Heart left ventricle (tissue), 16 donors: Measurements from ENCODE around the gene GMPS. TPM values are rescaled to one million over a fixed set of nuclear protein-coding genes. Genes with fewer than 3 reads are reported as not detected.

Experiments used
- ATAC-seq, 4 donors: fragments of 200-7000 bp; cut with Tn5 transposase; one replicate each; pipeline ENCODE4 v1.9.1; 2020 to 2022; ENCODE audit warnings: moderate library complexity in 4 of 4, mild to moderate bottlenecking in 3 of 4, moderate number of reproducible peaks in 1 of 4
- DNase-seq, 5 donors: peaks; one replicate each; pipeline ENCODE4 v3.0.0-alpha.2; 2020
- H3K27ac ChIP-seq, 12 donors: fragments of 200-600 bp; sonication (generic) in 4 of 12; one replicate each; pipeline versions ENCODE4 v1.5.0 to v1.8.0; 2016 to 2022; ENCODE audit warnings: mild to moderate bottlenecking in 2 of 12
- H3K27me3 ChIP-seq, 9 donors: fragments of 200-600 bp; sonication (generic) in 2 of 9; one replicate each; pipeline versions ENCODE4 v1.5.1 to v1.8.0; 2016 to 2022; ENCODE audit warnings: mild to moderate bottlenecking in 3 of 9
- H3K36me3 ChIP-seq, 9 donors: fragments of 200-600 bp; sonication (generic) in 2 of 9; one replicate each; pipeline versions ENCODE4 v1.5.0 to v1.8.0; 2018 to 2022; ENCODE audit warnings: mild to moderate bottlenecking in 2 of 9
- H3K4me1 ChIP-seq, 12 donors: fragments of 200-600 bp; sonication (generic) in 4 of 12; one replicate each; pipeline versions ENCODE4 v1.5.0 to v1.8.0; 2016 to 2022; ENCODE audit warnings: mild to moderate bottlenecking in 3 of 12
- H3K4me3 ChIP-seq, 12 donors: fragments of 200-600 bp; sonication (generic) in 4 of 12; one replicate each; pipeline versions ENCODE4 v1.5.0 to v1.8.0; 2017 to 2022; ENCODE audit warnings: mild to moderate bottlenecking in 9 of 12, moderate library complexity in 4 of 12
- H3K9me3 ChIP-seq, 12 donors: fragments of 200-600 bp; sonication (generic) in 4 of 12; one replicate each; pipeline versions ENCODE4 v1.5.0 to v1.8.0; 2016 to 2022; ENCODE audit warnings: mild to moderate bottlenecking in 1 of 12
- CTCF ChIP-seq, 12 donors: fragments of 200-600 bp; sonication (generic) in 4 of 12; IDR thresholded peaks; one replicate each; pipeline versions ENCODE4 v1.5.0 to v1.8.0; 2018 to 2022; ENCODE audit warnings: antibody characterized with exemption in 12 of 12, mild to moderate bottlenecking in 5 of 12
- POLR2A ChIP-seq, 2 donors: fragments of 450-650 bp; IDR thresholded peaks; one replicate each; pipeline ENCODE4 v1.6.1; 2017; ENCODE audit warnings: antibody characterized with exemption in 2 of 2, mild to moderate bottlenecking in 2 of 2, moderate library complexity in 2 of 2
- WGBS, 4 donors: extraction: QIAGEN DNeasy Blood & Tissue Kit in 2 of 4; methylation state at CpG; one replicate each; pipeline versions ENCODE4 v1.1.5 to v1.1.7; 2013 to 2018; 5-methylcytosine and 5-hydroxymethylcytosine counted together
- intact Hi-C, 10 donors: fragments of 100-400 bp; cut with DNase I; formaldehyde crosslinking; loops; one replicate each; pipeline versions ENCODE4 v1.11.1 to v1.14.2; 2022
- polyA plus RNA-seq, 2 donors: library from polyadenylated mRNA; stranded (reverse); fragments of 200-250 nt; gene quantifications; one replicate each; pipeline ENCODE4 v1.2.3, GENCODE V29; 2013
- total RNA-seq, 9 donors: library from RNA; depleted of rRNA in 2 of 9; stranded (reverse); fragments of >200 nt in 2 of 9; fragmentation: NEBNext Ultra II Directional in 3 of 9; extraction: Animal tissue kit (Norgen Biotek cat#: 25700) in 3 of 9; gene quantifications; one replicate each; pipeline versions ENCODE4 v1.1.0 to v1.2.4, GENCODE V29; 2016 to 2023
- donor health status: ischemic (EF 13 %, LVEDD 7.1; RV severe dilation, severe dysfunction).
- donor health status: healthy with polysubstance abuse.
- donor health status: DM: no; HTN: yes; CAD: no.
- donor health status: DM: no; HTN: no; CAD: no.
- donor health status: ischemic (EF 25% LVEDD 6.9; RV normal size, moderate dysfunction).
- donor health status: ischemic (EF 25% LVEDD 5.7; RV mildly dilated, moderate dysfunction).
- donor health status: healthy.
- donor health status: DM: yes; HTN: yes; CAD: no.
- donor health status: ischemic (EF 35%, LVEDD 5.7; RV mildly dilated, moderate dysfunction).
- donor health status: nonischemic (EF 11% LVEDD 7.7; RV severe dilation, severe dysfunction).
- donor health status: DM: yes; HTN: yes; CAD: no.
- donor health status: PGD.
- donor health status: ischemic (EF 29% LVEDD 5.4; RV normal size, mild dysfunction).
- donor health status: nonischemic (EF 23%, LVEDD 6.1; RV moderate dilation, normal function).

GMPS gene
- total and polyA plus RNA-seq, 11 donors: 11.9 to 36.8 (median 28.1) TPM

DNA sequence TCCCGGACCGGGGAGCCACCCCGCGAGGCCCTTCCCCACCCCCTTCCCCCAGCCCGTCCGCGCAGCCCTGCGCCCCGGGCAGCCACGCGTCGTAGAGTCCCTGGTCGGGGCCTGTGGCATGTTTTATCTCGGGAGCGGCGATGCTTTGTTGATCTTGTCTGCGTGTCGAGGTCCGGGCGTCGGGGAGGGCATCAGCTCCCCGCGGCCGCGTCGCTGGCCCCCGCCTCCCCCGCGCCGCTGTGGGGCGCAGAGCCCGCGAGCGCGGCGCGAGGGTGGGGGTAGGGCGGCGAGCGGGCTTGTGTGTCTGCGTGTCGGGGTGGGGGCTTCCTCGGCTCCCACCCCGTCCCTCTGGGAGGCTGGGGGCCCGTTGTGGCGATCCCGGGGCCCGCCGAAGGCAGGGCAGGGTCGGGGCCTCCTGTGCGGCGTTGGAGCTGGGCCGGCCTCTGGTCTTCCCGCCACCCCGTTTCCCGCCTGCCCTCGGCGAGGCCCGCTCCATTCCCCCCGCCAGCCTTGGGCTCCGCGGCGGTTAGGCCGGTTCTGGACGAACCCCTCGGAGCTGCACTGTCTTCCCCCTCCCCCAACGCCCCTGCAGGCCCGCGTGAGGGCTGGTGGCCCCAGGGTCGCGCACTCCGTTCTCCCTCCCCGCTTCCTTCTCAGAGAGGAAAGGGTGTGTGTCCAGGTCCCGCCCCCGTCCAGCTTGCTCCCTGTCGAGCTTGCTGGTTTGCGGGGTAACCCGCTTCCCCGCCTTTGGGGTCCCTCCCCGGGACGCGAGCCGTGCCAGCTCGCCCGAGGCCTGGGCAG, 695 bp downstream of the GMPS start:
- Histone ChIP-seq H3K4me1 (peaks cover 0 to 33% (median 21%) of the 10 kb centered on the region in 12 donors), H3K4me3 (peak overlapping the region; percentile 71 to 100 (median 96)), H3K9me3 (no peaks in the 10 kb centered on the region), H3K27me3 (no peaks in the 10 kb centered on the region), H3K36me3 (no peaks in the 10 kb centered on the region), H3K27ac (peak overlapping the region; percentile 52 to 99 (median 94))
- DNase-seq (peak; percentile 57 to 81 (median 65)), ATAC-seq (peak in 3 of 4 donors; percentile 31 to 47 (median 45))
- intact Hi-C loops: loop anchor here in 9 of 10 donors (1.0 to 10.0 kb wide), 8 partner anchors 16 to 1546 kb away; partner anchors contain the start of genes SLC33A1 (in 6 of the 9), C3orf33 (in 5 of the 9), DHX36 (in 1 of the 9) and PLCH1 (in 1 of the 9)
- 0 to 1% (median 0%) methylated on average over 31 to 85 of the region's 85 CpGs for WGBS, 4 donors
- TF ChIP-seq POLR2A (IDR thresholded peaks at IDR 0.05) (no peak), CTCF (IDR thresholded peaks at IDR 0.05) (no peak)

DNA sequence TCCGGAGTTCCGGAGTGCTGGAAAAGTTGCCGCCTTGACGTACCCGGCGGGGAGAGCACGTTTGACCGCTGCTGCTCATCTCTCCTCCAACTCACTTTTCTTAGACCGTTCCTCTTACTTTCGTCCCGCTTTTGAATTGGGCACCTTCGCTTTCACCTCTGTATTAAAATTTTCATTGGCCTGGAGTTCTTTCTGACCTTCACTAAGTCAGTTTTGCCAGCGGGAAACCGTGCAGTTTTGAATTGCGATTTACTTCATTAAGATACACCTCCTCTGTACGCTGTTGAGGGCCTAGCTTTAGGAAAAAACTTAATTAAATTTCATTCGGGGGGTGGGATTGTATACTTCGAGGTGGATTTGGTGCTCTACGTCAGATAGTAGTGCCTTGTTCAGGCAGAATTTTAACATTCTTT, 1.3 kb downstream of the GMPS start:
- Histone ChIP-seq H3K27me3 (no peaks in the 10 kb centered on the region), H3K27ac (peak overlapping the region in 11 of 12 donors; percentile 87 to 99 (median 95)), H3K36me3 (no peaks in the 10 kb centered on the region), H3K9me3 (no peaks in the 10 kb centered on the region), H3K4me1 (peaks cover 0 to 33% (median 24%) of the 10 kb centered on the region in 12 donors), H3K4me3 (peak overlapping the region; percentile 71 to 100 (median 96))
- no peak for TF ChIP-seq POLR2A (IDR thresholded peaks at IDR 0.05)
- TF ChIP-seq CTCF (IDR thresholded peaks at IDR 0.05): no peak
- WGBS, 4 donors: 0 to 1% (median 0%) methylated on average over 18 to 19 of the region's 19 CpGs
- intact Hi-C loops: loop anchor here in 8 of 10 donors (2.0 to 10.0 kb wide), 6 partner anchors 17 to 1547 kb away; partner anchors contain the start of genes C3orf33 (in 4 of the 8), SLC33A1 (in 3 of the 8), DHX36 (in 1 of the 8) and PLCH1 (in 1 of the 8)
- DNase-seq: no peak
- ATAC-seq: no peak

DNA sequence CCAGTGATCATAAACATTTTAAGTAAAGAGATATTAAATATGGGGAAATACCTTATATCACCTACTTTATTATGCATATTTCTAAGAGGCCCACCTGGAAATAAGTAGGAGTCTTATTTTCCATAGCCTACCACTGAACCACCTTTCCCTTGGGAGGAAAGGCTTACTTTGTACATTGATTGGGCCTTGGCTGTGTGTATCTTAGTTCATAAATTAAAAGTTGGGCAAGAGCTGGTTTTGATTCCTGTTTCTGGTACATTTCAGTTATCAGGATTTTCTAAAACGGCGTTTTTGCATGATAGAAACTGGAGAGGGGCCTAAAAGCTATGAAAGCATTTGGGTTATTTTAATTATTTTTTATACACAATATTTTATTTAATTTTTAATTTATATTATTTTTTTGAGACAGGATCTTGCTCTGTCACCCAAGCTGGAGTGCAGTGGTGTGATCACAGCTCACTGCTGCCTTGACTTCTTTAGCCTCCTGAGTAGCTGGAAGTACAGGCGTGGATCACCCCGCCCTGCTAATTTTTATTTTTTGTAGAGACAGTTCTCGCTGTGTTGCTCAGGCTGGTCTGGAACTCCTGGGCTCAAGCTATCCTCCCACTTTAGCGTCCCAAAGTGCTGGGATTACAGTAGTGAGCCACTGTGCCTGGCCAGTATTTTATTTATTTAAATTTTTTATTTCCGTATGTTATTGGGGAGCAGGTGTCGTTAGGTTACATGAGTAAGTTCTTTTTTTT, 2.6 kb downstream of the GMPS start:
- WGBS, 4 donors: 88 to 89% (median 89%) methylated on average over 8 of the region's 8 CpGs
- no peak for DNase-seq
- H3K27me3 ChIP-seq: no peaks in the 10 kb centered on the region
- H3K9me3 ChIP-seq: no peaks in the 10 kb centered on the region
- no peak overlapping the region for H3K4me3 ChIP-seq
- no peaks in the 10 kb centered on the region for H3K36me3 ChIP-seq
- no peak for ATAC-seq
- peaks cover 0 to 33% (median 24%) of the 10 kb centered on the region in 12 donors for H3K4me1 ChIP-seq
- peak overlapping the region in 1 of 12 donors; percentile 5 for H3K27ac ChIP-seq
- intact Hi-C loops: loop anchor here in 2 of 10 donors (5.0 to 10.0 kb wide), 4 partner anchors 66 to 1548 kb away; partner anchors contain the start of genes C3orf33 (in 1 of the 2), DHX36 (in 1 of the 2) and PLCH1 (in 1 of the 2)
- no peak for TF ChIP-seq CTCF (IDR thresholded peaks at IDR 0.05)
